HUDEP-2 (cell line): ENCODE measurements around the gene CACNA1I.

Source experiments
- DNase-seq, 76 experiments: peaks; one replicate each; lab custom pipeline; 2025; ENCODE audit not compliant: unreplicated experiment in 76 of 76; lab: John Stamatoyannopoulos, UW

CACNA1I gene

DNA sequence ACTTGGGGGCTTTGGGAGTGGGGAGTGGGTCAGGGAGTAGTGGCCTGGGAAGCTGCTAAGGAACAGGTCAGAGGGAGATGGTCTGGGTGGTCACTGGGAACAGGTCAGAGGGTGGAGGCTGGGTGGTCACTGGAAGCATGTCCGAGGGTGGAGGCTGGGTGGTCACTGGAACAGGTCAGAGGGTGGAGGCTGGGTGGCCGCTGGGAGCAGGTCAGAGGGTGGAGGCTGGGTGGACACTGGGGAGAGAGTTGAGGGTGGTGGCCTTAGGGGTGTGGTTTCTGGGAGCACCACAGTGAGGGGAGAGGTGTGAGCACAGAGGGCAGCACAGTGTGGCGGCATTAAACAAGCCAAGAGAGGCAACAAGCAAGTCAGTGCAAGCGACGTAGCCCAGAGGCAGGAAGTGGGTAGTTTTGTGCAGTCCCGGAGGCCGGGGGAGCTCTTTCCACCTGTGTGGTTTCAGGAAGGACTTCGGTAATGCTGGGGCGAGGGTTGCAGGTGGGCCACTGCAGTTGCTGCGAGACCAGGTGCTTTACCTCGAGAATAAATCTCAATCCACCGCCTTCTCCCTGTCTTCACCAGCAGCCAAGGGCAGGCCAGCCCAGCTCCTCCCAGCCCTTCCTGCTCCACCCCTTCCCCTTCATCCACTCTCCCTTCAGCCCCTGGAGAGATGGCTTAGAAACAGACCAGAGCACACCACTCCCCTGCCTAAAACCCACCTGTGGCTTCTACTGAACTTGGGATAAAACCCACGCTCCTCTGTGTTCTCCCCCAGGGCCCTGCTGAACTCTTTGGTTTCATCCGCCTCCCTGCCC is 3.2 kb upstream of the CACNA1I start:
- no peak for DNase-seq

DNA sequence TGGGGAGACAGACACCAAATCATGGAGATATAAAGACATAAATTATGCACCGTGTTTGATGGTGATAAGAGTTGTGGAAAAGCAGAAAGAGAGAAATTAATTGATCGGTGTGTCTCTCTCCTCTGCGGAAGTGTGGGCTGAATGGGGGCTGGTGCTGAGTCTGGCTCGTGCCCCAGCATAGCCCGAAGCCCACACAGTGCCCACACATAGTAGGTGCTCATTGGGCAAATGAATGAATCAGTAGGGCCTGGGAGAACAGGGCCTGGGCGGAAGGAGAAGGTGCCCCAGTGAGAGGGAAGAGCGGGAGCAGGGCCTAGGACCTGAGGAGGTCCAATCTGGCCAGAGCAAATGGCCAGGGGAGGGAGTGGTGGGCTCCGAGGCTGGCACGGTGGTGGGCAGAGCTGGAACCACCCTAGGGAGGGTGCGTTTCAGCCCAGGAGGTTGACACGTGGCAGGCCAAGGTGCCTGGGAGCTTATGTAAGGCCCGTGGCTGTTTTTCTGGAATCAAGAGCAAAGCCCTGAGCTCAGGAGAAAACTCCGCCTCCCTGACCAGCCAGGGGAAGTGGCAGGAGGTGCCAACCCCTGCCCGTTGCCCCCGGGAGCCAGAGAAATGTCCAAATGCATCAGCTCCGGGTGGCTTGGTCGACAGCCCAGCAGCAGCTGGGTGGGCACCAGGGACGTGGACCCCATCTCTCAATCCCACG is 2.1 kb upstream of the CACNA1I start:
- DNase-seq: no peak

DNA sequence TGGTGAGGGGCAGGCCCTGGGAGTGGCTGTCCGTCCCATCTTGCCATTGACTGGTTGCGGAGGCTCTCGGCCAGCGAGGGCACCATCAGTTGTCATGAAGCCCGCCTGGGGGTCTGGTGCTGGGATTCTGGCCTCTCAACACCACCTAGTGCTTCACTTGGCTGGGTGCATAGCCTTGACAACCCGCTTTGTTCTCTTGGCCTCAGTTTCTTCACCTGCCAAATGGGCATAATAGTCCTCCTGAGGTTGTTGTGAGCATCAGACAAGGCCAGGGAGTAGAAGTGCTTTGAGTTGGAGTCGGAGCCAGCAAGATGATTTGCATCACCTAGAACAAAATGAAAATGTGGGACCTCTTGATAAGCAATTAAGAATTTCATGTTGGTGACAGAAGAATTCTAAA is 1.5 kb upstream of the CACNA1I start:
- DNase-seq: no peak

DNA sequence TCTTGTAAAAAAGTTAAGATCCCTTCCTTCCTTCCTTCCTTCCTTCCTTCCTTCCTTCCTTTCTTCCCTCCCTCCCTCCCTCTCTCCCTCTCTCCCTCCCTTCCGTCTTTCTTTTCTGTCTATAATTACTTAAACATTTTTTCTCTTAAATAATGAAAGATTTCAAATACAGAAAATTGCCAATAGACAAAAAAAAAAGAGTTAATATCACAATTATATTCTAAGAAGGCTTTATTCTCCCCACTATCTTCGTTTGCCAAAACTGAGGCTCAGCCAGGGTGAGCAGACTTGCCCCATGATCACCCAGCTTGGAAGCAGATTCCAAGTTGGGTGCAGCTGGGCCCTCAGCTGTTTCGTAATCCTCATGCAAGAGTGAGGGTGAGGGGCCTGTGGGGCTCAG is 327 bp upstream of the CACNA1I start:
- no peak for DNase-seq

DNA sequence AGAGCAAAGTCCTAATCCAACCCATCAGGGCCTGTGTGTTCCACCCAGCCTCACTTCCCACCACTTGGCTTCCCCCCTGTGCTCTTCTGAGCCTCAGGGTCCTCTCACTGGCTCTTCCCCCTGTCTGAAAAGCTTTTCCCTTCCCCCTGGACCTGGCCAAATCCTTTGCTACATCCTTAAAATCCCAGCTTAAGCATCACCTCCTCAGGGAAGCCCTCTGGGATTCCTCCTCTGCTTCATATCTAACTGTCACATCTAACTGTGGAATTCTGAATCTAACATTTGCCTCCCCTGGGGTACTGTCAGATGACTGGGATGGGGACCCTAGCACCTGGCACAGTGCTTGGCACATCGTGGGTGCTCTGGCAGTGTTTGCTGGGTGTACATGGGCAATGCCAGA is 985 bp downstream of the CACNA1I start:
- DNase-seq: no peak

DNA sequence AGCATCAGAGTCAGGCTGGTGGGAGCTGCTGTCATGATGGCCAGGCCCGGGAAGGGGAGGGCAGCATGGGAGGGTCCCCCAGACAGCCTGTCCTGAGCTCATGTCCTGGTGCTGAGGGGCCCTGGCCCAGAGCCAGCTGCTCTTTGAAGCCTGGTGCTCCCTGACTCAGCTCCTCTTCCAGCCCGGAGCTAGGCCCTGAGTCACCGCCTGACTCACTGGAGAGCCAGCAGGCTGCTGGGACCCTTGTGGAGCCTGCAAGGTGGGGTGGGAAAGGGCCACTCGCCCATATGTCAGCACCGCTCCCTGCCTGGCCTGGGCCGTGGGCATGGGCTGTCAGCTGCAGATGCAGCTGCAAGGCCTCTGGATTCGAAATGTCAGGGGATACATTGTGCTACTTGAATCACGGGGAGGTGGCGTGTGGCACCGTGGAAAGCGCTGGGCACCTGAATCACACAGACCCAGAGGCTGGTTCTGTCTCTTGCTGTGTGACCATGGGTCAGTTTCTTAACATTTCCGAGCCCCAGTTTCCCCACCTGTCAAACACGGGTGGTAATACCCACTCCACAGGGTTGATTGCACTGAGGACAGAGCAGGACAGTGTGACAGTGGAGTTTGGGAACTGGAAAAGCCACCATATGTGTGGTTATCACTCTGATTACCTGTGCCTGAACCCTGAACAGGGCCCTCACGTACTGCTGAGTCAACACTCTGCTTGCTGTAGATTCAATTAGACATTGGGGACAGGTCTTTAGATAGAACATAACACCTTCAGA is 4.4 kb downstream of the CACNA1I start:
- no peak for DNase-seq

GRCh38 chr22:39575552-39575825 is 4.9 kb downstream of the CACNA1I start:
- DNase-seq: no peak

GRCh38 chr22:39576027-39576426 is 5.5 kb downstream of the CACNA1I start:
- DNase-seq: no peak

- no peak for DNase-seq
Measured at GRCh38 chr22:39577366-39577765, 6.8 kb downstream of the CACNA1I start.

- no peak for DNase-seq
Measured at GRCh38 chr22:39577900-39578299, 7.3 kb downstream of the CACNA1I start.

- DNase-seq: no peak
Measured at GRCh38 chr22:39580006-39580441, 9.5 kb downstream of the CACNA1I start.

DNA sequence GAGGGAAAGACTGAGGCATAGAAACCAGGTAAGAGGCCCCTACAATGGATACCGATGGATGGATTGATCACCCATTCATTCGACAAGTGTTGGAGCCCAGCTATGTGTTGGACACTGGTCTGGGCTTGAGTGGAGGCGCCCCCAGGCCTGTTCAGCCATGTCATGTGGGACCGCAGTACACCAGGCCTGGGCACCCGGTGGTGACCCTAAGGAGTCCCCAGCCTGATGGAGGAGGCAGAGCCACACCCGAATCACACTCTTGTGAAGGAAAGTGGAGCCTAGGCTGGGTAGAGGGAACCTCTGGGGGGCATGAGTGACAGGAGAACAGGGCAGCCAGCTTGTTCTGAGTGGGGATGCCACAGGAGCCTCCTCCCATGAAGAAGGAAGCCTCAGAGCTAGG is 10.2 kb downstream of the CACNA1I start:
- DNase-seq: no peak

DNA sequence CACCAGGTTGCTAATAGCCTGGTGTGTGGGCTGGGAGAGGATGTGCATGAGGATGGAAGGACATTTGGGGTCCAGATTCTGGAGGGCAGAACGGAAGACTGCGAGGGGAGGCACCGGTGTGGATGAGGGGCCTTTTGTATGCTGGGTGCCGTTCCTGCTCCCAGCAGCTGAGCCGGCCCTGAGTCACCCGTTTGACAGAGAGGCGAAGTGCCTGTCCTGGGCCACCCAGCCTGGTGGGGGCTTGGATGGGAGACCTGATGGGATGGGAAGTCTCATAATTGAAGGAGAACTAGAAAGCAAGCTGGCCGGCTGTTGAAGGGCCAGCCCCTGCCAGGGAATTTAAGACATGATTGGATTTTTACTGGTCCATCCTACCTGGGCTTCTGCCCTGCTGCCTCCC is 10.8 kb downstream of the CACNA1I start:
- DNase-seq: no peak

GRCh38 chr22:39583066-39583667 is 12.6 kb downstream of the CACNA1I start:
- DNase-seq: no peak

GRCh38 chr22:39589875-39590274 is 19.3 kb downstream of the CACNA1I start:
- no peak for DNase-seq

DNA sequence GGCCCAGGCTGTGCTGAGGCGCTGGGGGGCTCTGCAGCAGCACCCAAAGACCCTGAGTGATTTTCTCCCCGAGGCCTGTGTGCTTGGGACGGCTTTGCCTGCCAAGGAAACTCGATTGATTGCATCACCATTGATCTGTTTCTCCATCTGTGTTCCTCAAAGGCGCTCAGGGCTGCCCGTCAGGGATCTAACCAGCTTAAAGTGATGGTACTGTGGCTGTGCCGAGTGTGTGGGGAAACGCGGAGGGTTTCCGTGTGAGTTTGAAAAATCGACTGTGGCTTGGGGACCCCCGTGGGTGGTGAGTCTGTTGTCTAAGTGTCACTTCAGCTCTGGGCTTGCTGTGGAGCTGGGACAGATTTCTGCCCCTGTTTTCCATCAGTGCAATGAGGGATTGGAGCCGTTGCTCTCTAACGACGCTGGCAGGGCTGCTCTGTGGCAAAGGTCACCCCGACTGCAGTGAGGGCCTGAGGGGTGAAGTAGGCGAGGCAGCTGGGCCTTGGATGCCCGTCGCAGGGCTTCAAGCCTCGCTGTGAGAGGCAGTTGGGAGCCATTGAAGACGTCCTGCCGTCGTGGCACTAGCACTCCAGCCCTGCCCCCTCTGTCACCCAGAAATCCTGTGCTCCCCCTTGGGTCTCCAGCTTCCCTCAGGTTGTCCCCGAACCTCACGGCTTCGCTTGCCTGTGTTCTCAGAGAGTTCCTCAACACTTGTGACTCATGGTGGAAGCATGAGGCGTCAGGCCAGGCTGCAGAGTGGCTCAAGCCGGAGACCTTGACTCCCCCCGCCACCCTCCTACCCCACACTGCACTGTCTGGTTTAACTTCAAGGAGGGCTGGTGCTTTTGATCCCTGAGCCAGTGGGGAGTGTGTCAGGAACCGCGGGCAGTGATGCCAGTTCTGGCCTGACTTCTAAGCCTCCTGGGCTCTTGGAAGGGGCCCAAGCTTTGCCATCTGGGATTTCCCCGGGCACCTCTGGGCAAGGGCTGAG is 21.8 kb downstream of the CACNA1I start:
- DNase-seq: no peak

GRCh38 chr22:39593066-39593930 is 22.7 kb downstream of the CACNA1I start:
- DNase-seq: no peak

GRCh38 chr22:39593931-39594285 is 23.4 kb downstream of the CACNA1I start:
- no peak for DNase-seq

- DNase-seq: no peak
Measured at GRCh38 chr22:39594411-39594810, 23.9 kb downstream of the CACNA1I start.
